ENCODE results near the gene LUC7L.
"Not testable (repeated sequence)": the region's sequence is repeated elsewhere in the genome, so short reads cannot be mapped to it uniquely, and the experiment has no call there.

The LUC7L gene

GRCh38 chr16:212999-213398 lies 16.2 kb downstream of the LUC7L start:
- no peak overlapping the region for H3K4me3 ChIP-seq (ENCODE audit: low read depth in 1 of 2, low read length in 2 of 2)
- peaks cover 56% of the 10 kb centered on the region for H3K36me3 ChIP-seq (ENCODE audit: insufficient read depth, low read length)
- H3K9me3 ChIP-seq (ENCODE audit: low read length): no peaks in the 10 kb centered on the region
- H3K9ac ChIP-seq (ENCODE audit: low read length): no peak overlapping the region
- H3K4me1 ChIP-seq (ENCODE audit: insufficient read depth, low read length): no peaks in the 10 kb centered on the region
- no peaks in the 10 kb centered on the region for H3K27me3 ChIP-seq (ENCODE audit: control insufficient read depth in 1 of 2, insufficient read depth in 2 of 2, low read length in 2 of 2)
- no peak overlapping the region for H3K27ac ChIP-seq (ENCODE audit: low read depth, low read length)

- H3K36me3 ChIP-seq (ENCODE audit: insufficient read depth, low read length): peaks cover 50% of the 10 kb centered on the region
- H3K27me3 ChIP-seq (ENCODE audit: control insufficient read depth in 1 of 2, insufficient read depth in 2 of 2, low read length in 2 of 2); H3K9ac ChIP-seq (ENCODE audit: low read length); H3K4me1 ChIP-seq (ENCODE audit: insufficient read depth, low read length); H3K27ac ChIP-seq (ENCODE audit: low read depth, low read length); H3K9me3 ChIP-seq (ENCODE audit: low read length); H3K4me3 ChIP-seq (ENCODE audit: low read depth in 1 of 2, low read length in 2 of 2): not testable (repeated sequence)
These were observed 17.5 kb downstream of the LUC7L start for GRCh38 chr16:211631-212180.

- not testable (repeated sequence) for H3K27ac ChIP-seq (ENCODE audit: low read depth, low read length)
- peaks cover 53% of the 10 kb centered on the region for H3K36me3 ChIP-seq (ENCODE audit: insufficient read depth, low read length)
These were observed 19.9 kb downstream of the LUC7L start for GRCh38 chr16:209359-209758.

DNA sequence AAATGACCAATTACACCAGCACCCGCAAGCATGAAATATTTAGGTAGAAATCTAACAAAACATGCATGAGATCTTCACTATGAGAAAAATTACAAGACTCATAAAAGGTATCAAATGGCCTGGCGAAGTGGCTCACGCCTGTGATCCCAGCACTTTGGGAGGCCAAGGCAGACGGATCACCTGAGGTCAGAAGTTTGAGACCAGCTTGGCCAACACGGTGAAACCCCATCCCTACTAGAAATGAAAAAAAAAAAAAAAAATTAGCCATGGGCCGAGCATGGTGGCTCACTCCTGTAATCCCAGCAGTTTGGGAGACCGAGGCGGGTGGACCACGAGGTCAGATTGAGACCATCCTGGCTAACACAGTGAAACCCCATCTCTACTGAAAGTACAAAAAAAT lies 25.2 kb downstream of the LUC7L start:
- H3K4me3 ChIP-seq (ENCODE audit: low read depth in 1 of 2, low read length in 2 of 2); H3K27ac ChIP-seq (ENCODE audit: low read depth, low read length); H3K4me1 ChIP-seq (ENCODE audit: insufficient read depth, low read length); H3K9ac ChIP-seq (ENCODE audit: low read length); H3K27me3 ChIP-seq (ENCODE audit: control insufficient read depth in 1 of 2, insufficient read depth in 2 of 2, low read length in 2 of 2); H3K9me3 ChIP-seq (ENCODE audit: low read length): not testable (repeated sequence)
- peaks cover 56% of the 10 kb centered on the region for H3K36me3 ChIP-seq (ENCODE audit: insufficient read depth, low read length)

More at GRCh38 chr16:209359-209758, 19.9 kb downstream of the LUC7L start:
- H3K27me3 ChIP-seq (ENCODE audit: control insufficient read depth in 1 of 2, insufficient read depth in 2 of 2, low read length in 2 of 2); H3K4me3 ChIP-seq (ENCODE audit: low read depth in 1 of 2, low read length in 2 of 2); H3K9me3 ChIP-seq (ENCODE audit: low read length); H3K4me1 ChIP-seq (ENCODE audit: insufficient read depth, low read length); H3K9ac ChIP-seq (ENCODE audit: low read length): not testable (repeated sequence)

DNA sequence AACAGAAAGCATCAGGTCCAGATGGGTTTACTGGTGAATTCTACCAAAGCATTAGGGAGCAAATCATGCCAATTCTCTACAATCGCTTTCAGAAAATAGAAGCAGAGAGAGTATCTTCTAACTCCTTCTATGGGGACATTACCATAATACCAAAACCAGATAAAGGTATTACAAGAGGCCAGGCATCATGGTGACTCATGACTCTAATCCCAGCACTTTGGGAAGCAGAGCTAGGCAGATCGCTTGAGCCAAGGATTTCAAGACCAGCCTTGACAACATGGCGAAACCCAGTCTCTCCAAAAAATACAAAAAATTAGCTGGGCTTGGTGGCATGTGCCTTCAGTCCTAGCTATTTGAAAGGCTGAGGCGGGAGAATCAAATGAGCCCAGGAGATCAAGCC lies 26.0 kb downstream of the LUC7L start:
- no peak overlapping the region for H3K9ac ChIP-seq (ENCODE audit: low read length)
- H3K4me1 ChIP-seq (ENCODE audit: insufficient read depth, low read length): no peaks in the 10 kb centered on the region
- H3K27ac ChIP-seq (ENCODE audit: low read depth, low read length): no peak overlapping the region
- H3K27me3 ChIP-seq (ENCODE audit: control insufficient read depth in 1 of 2, insufficient read depth in 2 of 2, low read length in 2 of 2): no peaks in the 10 kb centered on the region
- H3K4me3 ChIP-seq (ENCODE audit: low read depth in 1 of 2, low read length in 2 of 2): no peak overlapping the region
- no peaks in the 10 kb centered on the region for H3K9me3 ChIP-seq (ENCODE audit: low read length)
- peaks cover 62% of the 10 kb centered on the region for H3K36me3 ChIP-seq (ENCODE audit: insufficient read depth, low read length)

GRCh38 chr16:200388-200787 lies 28.9 kb downstream of the LUC7L start:
- Histone ChIP-seq H3K4me3 (ENCODE audit: low read depth in 1 of 2, low read length in 2 of 2) (no peak overlapping the region), H3K4me1 (ENCODE audit: insufficient read depth, low read length) (no peaks in the 10 kb centered on the region), H3K27me3 (ENCODE audit: control insufficient read depth in 1 of 2, insufficient read depth in 2 of 2, low read length in 2 of 2) (no peaks in the 10 kb centered on the region), H3K9ac (ENCODE audit: low read length) (no peak overlapping the region), H3K9me3 (ENCODE audit: low read length) (no peaks in the 10 kb centered on the region), H3K36me3 (ENCODE audit: insufficient read depth, low read length) (peaks cover 67% of the 10 kb centered on the region), H3K27ac (ENCODE audit: low read depth, low read length) (no peak overlapping the region)

DNA sequence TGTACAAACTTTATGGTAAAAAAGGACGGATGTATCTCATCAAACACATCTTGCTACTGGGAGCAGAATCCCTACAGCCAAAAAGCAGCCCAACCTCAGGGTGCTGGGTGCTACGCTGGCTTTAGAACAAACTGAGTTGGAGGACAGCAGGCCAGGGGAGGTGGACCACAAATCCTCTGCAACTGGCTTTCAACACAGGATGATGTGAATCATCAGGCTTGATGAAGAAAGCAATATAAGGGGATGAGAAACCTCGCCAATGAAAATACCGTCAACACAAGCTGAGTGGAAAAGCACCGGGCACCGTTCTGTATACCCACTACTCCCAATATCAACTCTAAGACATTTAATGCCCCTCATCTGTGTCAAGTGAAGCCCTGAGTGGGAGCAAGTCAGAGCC lies 34.7 kb downstream of the LUC7L start:
- no peaks in the 10 kb centered on the region for H3K4me1 ChIP-seq (ENCODE audit: insufficient read depth, low read length)
- no peaks in the 10 kb centered on the region for H3K9me3 ChIP-seq (ENCODE audit: low read length)
- H3K9ac ChIP-seq (ENCODE audit: low read length): no peak overlapping the region
- H3K27ac ChIP-seq (ENCODE audit: low read depth, low read length): no peak overlapping the region
- peaks cover 81% of the 10 kb centered on the region for H3K36me3 ChIP-seq (ENCODE audit: insufficient read depth, low read length)
- no peaks in the 10 kb centered on the region for H3K27me3 ChIP-seq (ENCODE audit: control insufficient read depth in 1 of 2, insufficient read depth in 2 of 2, low read length in 2 of 2)
- H3K4me3 ChIP-seq (ENCODE audit: low read depth in 1 of 2, low read length in 2 of 2): no peak overlapping the region

GRCh38 chr16:193441-193840 lies 35.8 kb downstream of the LUC7L start:
- no peaks in the 10 kb centered on the region for H3K9me3 ChIP-seq (ENCODE audit: low read length)
- H3K9ac ChIP-seq (ENCODE audit: low read length): no peak overlapping the region
- H3K4me1 ChIP-seq (ENCODE audit: insufficient read depth, low read length): no peaks in the 10 kb centered on the region
- H3K36me3 ChIP-seq (ENCODE audit: insufficient read depth, low read length): peaks cover 83% of the 10 kb centered on the region
- no peak overlapping the region for H3K4me3 ChIP-seq (ENCODE audit: low read depth in 1 of 2, low read length in 2 of 2)
- no peak overlapping the region for H3K27ac ChIP-seq (ENCODE audit: low read depth, low read length)
- H3K27me3 ChIP-seq (ENCODE audit: control insufficient read depth in 1 of 2, insufficient read depth in 2 of 2, low read length in 2 of 2): no peaks in the 10 kb centered on the region

DNA sequence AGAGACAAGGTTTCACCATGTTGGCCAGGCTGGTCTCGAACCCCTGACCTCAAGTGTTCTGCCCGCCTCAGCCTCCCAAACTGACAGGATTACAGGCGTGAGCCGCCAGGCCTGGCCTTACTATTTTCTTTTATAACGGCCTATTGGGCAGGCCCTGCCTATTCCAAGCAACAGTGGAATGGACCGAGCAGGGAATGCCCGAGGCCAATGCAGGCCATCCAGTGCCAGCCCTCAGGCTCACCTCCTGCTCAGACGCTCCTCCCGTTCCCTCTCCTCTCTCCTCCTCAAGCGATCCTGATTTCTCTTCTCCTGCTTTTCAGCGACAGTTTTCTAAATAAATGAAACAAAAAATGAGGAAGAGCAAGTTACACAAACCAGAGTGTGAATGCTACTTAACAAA lies 36.6 kb downstream of the LUC7L start:
- Histone ChIP-seq H3K9ac (ENCODE audit: low read length) (no peak overlapping the region), H3K27me3 (ENCODE audit: control insufficient read depth in 1 of 2, insufficient read depth in 2 of 2, low read length in 2 of 2) (no peaks in the 10 kb centered on the region), H3K4me3 (ENCODE audit: low read depth in 1 of 2, low read length in 2 of 2) (no peak overlapping the region), H3K9me3 (ENCODE audit: low read length) (no peaks in the 10 kb centered on the region), H3K4me1 (ENCODE audit: insufficient read depth, low read length) (no peaks in the 10 kb centered on the region), H3K36me3 (ENCODE audit: insufficient read depth, low read length) (peaks cover 83% of the 10 kb centered on the region), H3K27ac (ENCODE audit: low read depth, low read length) (no peak overlapping the region)

DNA sequence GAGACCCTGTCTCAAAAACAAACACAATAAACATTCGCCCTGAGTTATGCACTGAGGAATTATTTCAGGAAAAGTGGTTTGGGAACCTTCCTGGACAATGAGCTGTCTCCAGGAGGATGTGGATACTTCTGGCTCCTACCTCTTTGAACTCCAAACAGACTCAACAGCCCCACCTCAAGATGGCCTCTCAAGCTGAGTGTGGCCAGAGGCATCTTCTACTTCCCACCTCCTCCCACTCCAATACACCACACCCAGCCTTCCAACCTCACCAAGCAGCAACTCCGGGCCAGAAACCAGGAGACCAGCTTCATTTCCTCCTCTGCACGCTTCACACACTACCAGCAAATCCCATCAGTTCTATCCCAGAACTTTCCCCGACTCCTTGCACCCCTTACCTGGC lies 37.4 kb downstream of the LUC7L start:
- H3K9ac ChIP-seq (ENCODE audit: low read length): no peak overlapping the region
- H3K27ac ChIP-seq (ENCODE audit: low read depth, low read length): no peak overlapping the region
- H3K27me3 ChIP-seq (ENCODE audit: control insufficient read depth in 1 of 2, insufficient read depth in 2 of 2, low read length in 2 of 2): no peaks in the 10 kb centered on the region
- no peaks in the 10 kb centered on the region for H3K9me3 ChIP-seq (ENCODE audit: low read length)
- no peaks in the 10 kb centered on the region for H3K4me1 ChIP-seq (ENCODE audit: insufficient read depth, low read length)
- no peak overlapping the region for H3K4me3 ChIP-seq (ENCODE audit: low read depth in 1 of 2, low read length in 2 of 2)
- H3K36me3 ChIP-seq (ENCODE audit: insufficient read depth, low read length): peaks cover 83% of the 10 kb centered on the region

DNA sequence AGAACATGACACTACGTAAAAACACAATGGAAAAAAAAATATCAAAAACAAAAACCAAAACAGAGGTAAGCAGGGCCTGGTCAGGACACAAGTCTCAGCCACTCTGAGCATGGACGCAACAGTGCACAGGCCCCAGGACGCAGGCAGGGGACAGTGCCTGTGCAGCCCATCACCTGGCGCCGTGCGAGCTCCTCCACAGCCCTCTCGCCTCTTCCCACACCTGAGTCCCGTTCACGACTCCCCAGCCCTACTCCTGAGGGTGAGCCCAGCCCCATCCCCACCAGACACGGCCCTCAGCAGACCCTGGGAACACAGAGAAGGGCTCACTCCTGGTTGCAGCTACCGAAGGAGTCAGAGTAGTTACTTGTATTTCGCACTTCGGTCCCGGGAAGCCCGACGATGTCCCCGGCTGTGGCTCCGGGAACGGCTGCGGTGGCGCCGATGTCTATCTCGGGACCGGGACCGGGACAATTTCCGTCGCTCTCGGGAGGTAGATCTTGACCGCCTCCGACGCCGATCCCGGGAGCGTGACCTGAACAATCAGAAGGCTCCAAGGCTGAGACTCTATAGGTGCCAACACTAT lies 39.6 kb downstream of the LUC7L start:
- Histone ChIP-seq H3K4me1 (ENCODE audit: insufficient read depth, low read length) (no peaks in the 10 kb centered on the region), H3K36me3 (ENCODE audit: insufficient read depth, low read length) (peaks cover 63% of the 10 kb centered on the region), H3K9me3 (ENCODE audit: low read length) (no peaks in the 10 kb centered on the region), H3K27me3 (ENCODE audit: control insufficient read depth in 1 of 2, insufficient read depth in 2 of 2, low read length in 2 of 2) (no peaks in the 10 kb centered on the region), H3K27ac (ENCODE audit: low read depth, low read length) (no peak overlapping the region), H3K9ac (ENCODE audit: low read length) (no peak overlapping the region), H3K4me3 (ENCODE audit: low read depth in 1 of 2, low read length in 2 of 2) (no peak overlapping the region)

DNA sequence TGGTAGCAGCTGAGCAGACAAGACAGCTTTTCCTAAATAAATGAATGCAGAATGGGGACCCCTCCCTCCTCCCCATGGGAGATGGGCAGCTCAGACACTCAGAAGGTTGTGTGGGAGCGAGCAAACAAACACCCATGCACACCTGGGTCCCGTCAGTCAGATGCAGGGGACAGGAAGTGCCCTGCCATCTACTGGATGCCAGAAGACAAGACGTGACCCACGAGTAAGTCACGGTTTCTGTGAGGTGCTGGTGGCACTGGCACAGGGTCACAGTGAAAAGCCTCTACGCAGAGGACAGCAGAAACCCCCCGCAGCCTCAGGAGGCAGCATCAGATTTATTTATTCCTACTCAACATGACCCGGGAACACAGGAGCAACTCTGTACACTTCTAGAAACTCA lies 40.6 kb downstream of the LUC7L start:
- H3K4me3 ChIP-seq (ENCODE audit: low read depth in 1 of 2, low read length in 2 of 2): no peak overlapping the region
- no peaks in the 10 kb centered on the region for H3K9me3 ChIP-seq (ENCODE audit: low read length)
- no peaks in the 10 kb centered on the region for H3K4me1 ChIP-seq (ENCODE audit: insufficient read depth, low read length)
- no peak overlapping the region for H3K9ac ChIP-seq (ENCODE audit: low read length)
- no peak overlapping the region for H3K27ac ChIP-seq (ENCODE audit: low read depth, low read length)
- peaks cover 53% of the 10 kb centered on the region for H3K36me3 ChIP-seq (ENCODE audit: insufficient read depth, low read length)
- no peaks in the 10 kb centered on the region for H3K27me3 ChIP-seq (ENCODE audit: control insufficient read depth in 1 of 2, insufficient read depth in 2 of 2, low read length in 2 of 2)
